Endothelial cell of umbilical vein (primary cell): ENCODE results near the gene TPRA1. TPM values are rescaled to one million over a fixed set of nuclear protein-coding genes. Genes with fewer than 3 reads are reported as not detected.

ENCODE experiments used
- BruUV-seq: library from RNA; stranded (reverse); fragments of 400-500 nt; replicated peaks from 2 replicates; lab custom pipeline; 2021; lab: Mats Ljungman, UMichigan
- CTCF ChIA-PET: fragments of 300-600, 350-600 bp; sonication (Branson Sonifier 250); formaldehyde crosslinking; loops from one replicate; lab custom pipeline; 2021; ENCODE audit warnings: antibody characterized with exemption, inconsistent platforms; lab: Charles Lee
- POLR2A ChIA-PET: fragments of 300-600, 350-600 bp; sonication (Branson Sonifier 250); formaldehyde crosslinking; loops from one replicate; lab custom pipeline; 2021; ENCODE audit warnings: antibody characterized with exemption, inconsistent platforms; lab: Charles Lee
- DNase-seq: peaks from one replicate; pipeline ENCODE4 v3.0.0-alpha.2; 2011; ENCODE audit warnings: low read depth, low spot score
- FAIRE-seq: peaks from 2 replicates; lab custom pipeline; 2011; peaks lifted over from hg19 to GRCh38; lab: Jason Lieb, UNC
- H2AFZ ChIP-seq: 2 replicates; pipeline ENCODE4 v1.6.0; 2012; ENCODE audit warnings: low read depth, low read length, control low read depth, inconsistent platforms
- H3K27ac ChIP-seq: 2 replicates; pipeline ENCODE4 v1.5.1; 2011; ENCODE audit warnings: low read depth, mild to moderate bottlenecking, control low read depth, low read length, moderate library complexity; ENCODE audit not compliant: insufficient read depth
- H3K27me3 ChIP-seq, 2 experiments: 2 replicates each; pipeline versions ENCODE4 v1.6.0 to v1.6.1; 2011; ENCODE audit warnings: low read length in 2 of 2, mixed read lengths in 1 of 2; ENCODE audit not compliant: control insufficient read depth in 2 of 2, insufficient read depth in 2 of 2
- H3K36me3 ChIP-seq, 2 experiments: 2 replicates in 1 of 2; 3 replicates in 1 of 2; pipeline ENCODE4 v1.5.1; 2011; ENCODE audit warnings: low read length in 2 of 2, mild to moderate bottlenecking in 1 of 2, moderate library complexity in 1 of 2; ENCODE audit not compliant: control insufficient read depth in 2 of 2, insufficient read depth in 2 of 2; ENCODE audit errors: extremely low read depth in 1 of 2
- H3K4me1 ChIP-seq: 3 replicates; pipeline ENCODE4 v1.5.1; 2011; ENCODE audit warnings: mild to moderate bottlenecking, low read length; ENCODE audit not compliant: control insufficient read depth, insufficient read depth; ENCODE audit errors: extremely low read depth
- H3K4me2 ChIP-seq: 2 replicates; pipeline ENCODE4 v1.6.1; 2011; ENCODE audit warnings: low read length, control low read depth, mixed read lengths; ENCODE audit not compliant: insufficient read depth
- H3K4me3 ChIP-seq, 3 experiments: fragments of 200-600 bp in 1 of 3; sonication (generic), shearing (Covaris generic) in 1 of 3; replicated peaks in 1 of 3; 2 replicates each; pipeline ENCODE4 v1.5.1; 2011 to 2016; ENCODE audit warnings: control low read depth in 3 of 3, low read length in 3 of 3, mild to moderate bottlenecking in 2 of 3, inconsistent platforms in 1 of 3, low read depth in 1 of 3, moderate library complexity in 1 of 3; ENCODE audit not compliant: insufficient read depth in 1 of 3
- H3K79me2 ChIP-seq: 2 replicates; pipeline ENCODE4 v1.6.0; 2012; ENCODE audit warnings: low read length, inconsistent platforms; ENCODE audit not compliant: control insufficient read depth, insufficient read depth
- H3K9ac ChIP-seq: replicated peaks from 2 replicates; pipeline ENCODE3; 2011; ENCODE audit warnings: low read length, control low read depth; ENCODE audit not compliant: insufficient read depth; ENCODE audit errors: extremely low read depth
- H3K9me1 ChIP-seq: replicated peaks from 3 replicates; pipeline ENCODE4 v1.6.0; 2011; ENCODE audit warnings: mild to moderate bottlenecking, low read length; ENCODE audit not compliant: control insufficient read depth, insufficient read depth; ENCODE audit errors: extremely low read depth
- H3K9me3 ChIP-seq: replicated peaks from 2 replicates; pipeline ENCODE4 v1.5.1; 2012; ENCODE audit warnings: low read length, inconsistent platforms; ENCODE audit not compliant: control insufficient read depth, insufficient read depth
- H4K20me1 ChIP-seq: replicated peaks from 2 replicates; pipeline ENCODE3; 2011; ENCODE audit warnings: mild to moderate bottlenecking, low read length; ENCODE audit not compliant: control insufficient read depth, insufficient read depth; ENCODE audit errors: extremely low read depth
- CTCF ChIP-seq, 2 donors: IDR thresholded peaks; 1 replicate in 1 of 2; 2 replicates in 1 of 2; pipeline ENCODE4 v1.5.1; 2011; ENCODE audit warnings: low read length in 2 of 2, mild to moderate bottlenecking in 2 of 2, moderate library complexity in 2 of 2, control low read depth in 1 of 2, inconsistent platforms in 1 of 2, low read depth in 1 of 2; ENCODE audit not compliant: insufficient read depth in 1 of 2; ENCODE audit errors: extremely low read depth in 1 of 2
- EZH2 ChIP-seq: IDR thresholded peaks from 2 replicates; pipeline ENCODE4 v1.6.1; 2012; ENCODE audit warnings: borderline replicate concordance, low read depth, mild to moderate bottlenecking, moderate library complexity, low read length, inconsistent platforms; ENCODE audit not compliant: severe bottlenecking
- FOS ChIP-seq: IDR thresholded peaks from 2 replicates; pipeline ENCODE4 v1.6.1; 2011; ENCODE audit warnings: mild to moderate bottlenecking, low read length, moderate library complexity, borderline replicate concordance; ENCODE audit not compliant: insufficient read depth
- GATA2 ChIP-seq: IDR thresholded peaks from 2 replicates; pipeline ENCODE4 v1.7.0; 2011; ENCODE audit warnings: low read depth, mild to moderate bottlenecking, moderate library complexity, mixed read lengths, low read length; ENCODE audit not compliant: insufficient read length, insufficient read depth
- JUN ChIP-seq: IDR thresholded peaks from 2 replicates; pipeline ENCODE4 v1.6.1; 2011; ENCODE audit warnings: borderline replicate concordance, low read depth; ENCODE audit not compliant: insufficient read length, insufficient read depth
- MAX ChIP-seq: IDR thresholded peaks from 2 replicates; pipeline ENCODE4 v1.6.1; 2011; ENCODE audit not compliant: insufficient read depth, insufficient read length
- MYC ChIP-seq: IDR thresholded peaks from one replicate; pipeline ENCODE4 v1.6.1; 2011; ENCODE audit warnings: mild to moderate bottlenecking, low read depth, low read length
- POLR2A ChIP-seq: IDR thresholded peaks from 2 replicates; pipeline ENCODE4 v1.6.1; 2012; ENCODE audit warnings: low read depth, mild to moderate bottlenecking, control low read depth, low read length
- POLR2AphosphoS5 ChIP-seq: IDR thresholded peaks from 2 replicates; pipeline ENCODE4 v1.6.1; 2012; ENCODE audit warnings: low read depth, mild to moderate bottlenecking, control low read depth, low read length, moderate library complexity; ENCODE audit not compliant: insufficient read depth
- dilution Hi-C: fragments of 300-500 bp; cut with MboI; formaldehyde crosslinking; loops from one replicate; pipeline ENCODE4 v1.15.0; 2019; ENCODE audit warnings: low sequenced_read_pairs; ENCODE audit not compliant: extremely low pct_ligation_motif_present
- intact Hi-C: fragments of 100-400 bp; cut with micrococcal nuclease; formaldehyde crosslinking; loops from one replicate; pipeline ENCODE4 v1.10.0; 2022
- polyA plus RNA-seq, 4 experiments: library from polyadenylated mRNA; depleted of rRNA in 3 of 4; stranded (reverse) in 3 of 4; unstranded in 1 of 4; fragments of >200 nt; gene quantifications; 2 replicates each; pipeline versions ENCODE4 v1.2.1 to v1.2.3, GENCODE V29; 2011 to 2012; ENCODE audit warnings: missing spikeins in 1 of 4
- total RNA-seq: library from RNA; stranded (reverse); gene quantifications from 2 replicates; pipeline ENCODE4 v1.2.3, GENCODE V29; 2021

The TPRA1 gene
- total and polyA plus RNA-seq, 2 donors (not counting 3 experiments of a cell fraction or from before 2014, with no cell fraction given) = 34.3 to 58.0 TPM

GRCh38 chr3:127536830-127537812 lies 53.4 kb downstream of the TPRA1 start:
- no peaks in the 10 kb centered on the region for H3K9me3 ChIP-seq
- no peak overlapping the region for H3K9ac ChIP-seq
- H3K27ac ChIP-seq = no peak overlapping the region
- H3K4me2 ChIP-seq = no peak overlapping the region
- no peaks in the 10 kb centered on the region for H3K9me1 ChIP-seq
- dilution Hi-C loops = no loop called here
- H3K36me3 ChIP-seq = no peaks in the 10 kb centered on the region
- no peak overlapping the region for H3K4me3 ChIP-seq
- no peaks in the 10 kb centered on the region for H3K27me3 ChIP-seq
- TF ChIP-seq FOS (no peak), CTCF (IDR thresholded peaks at IDR 0.05; ENCODE audit: extremely low read depth in 1 of 2, insufficient read depth in 1 of 2, low read depth in 1 of 2, low read length in 2 of 2) (no peak), POLR2AphosphoS5 (no peak), JUN (no peak), EZH2 (no peak), MAX (no peak), GATA2 (no peak), MYC (no peak), POLR2A (no peak)
- no peaks in the 10 kb centered on the region for H3K4me1 ChIP-seq
- ChIA-PET CTCF (interaction anchor here (1.3 to 2.8 kb wide), 2 partner anchors 9 to 11 kb away, joined by 5 to 8 read pairs; no protein-coding TSS in a partner anchor), POLR2A (no interaction called here)
- H2AFZ ChIP-seq = no peak overlapping the region
- FAIRE-seq = no peak
- intact Hi-C loops = no loop called here
- no peaks in the 10 kb centered on the region for H4K20me1 ChIP-seq
- no TSS peak for BruUV-seq
- DNase-seq = no peak
- H3K79me2 ChIP-seq = no peaks in the 10 kb centered on the region
